K562 (cell line): ENCODE results near the gene NDRG4. TPM values are rescaled to one million over a fixed set of nuclear protein-coding genes. Genes with fewer than 3 reads are reported as not detected.

Experiments
- ARNT ChIP-seq, 2 experiments: fragments of 450-650 bp; IDR thresholded peaks; 2 replicates each; pipeline ENCODE4 v1.6.1; 2016; ENCODE audit warnings: mild to moderate bottlenecking in 1 of 2
- DACH1 ChIP-seq: fragments of 450-650 bp; IDR thresholded peaks from 2 replicates; pipeline ENCODE4 v1.6.1; 2018; ENCODE audit not compliant: partially characterized antibody
- DDX20 ChIP-seq: fragments of 450-650 bp; IDR thresholded peaks from 2 replicates; pipeline ENCODE4 v1.6.1; 2016; ENCODE audit warnings: missing genetic modification characterization, low read depth, mild to moderate bottlenecking, missing compliant biosample characterization, moderate library complexity
- DEAF1 ChIP-seq: fragments of 450-650 bp; formaldehyde crosslinking; IDR thresholded peaks from 2 replicates; pipeline ENCODE4 v1.4.0; 2020; ENCODE audit warnings: mild to moderate bottlenecking, moderate library complexity
- ELF2 ChIP-seq: fragments of 250-450 bp; sonication (Bioruptor Pico); IDR thresholded peaks from 2 replicates; pipeline ENCODE4 v1.5.0; 2021; ENCODE audit warnings: mild to moderate bottlenecking
- FIP1L1 ChIP-seq: fragments of 200-400 bp; formaldehyde crosslinking; IDR thresholded peaks from 2 replicates; pipeline ENCODE4 v1.6.1; 2018; ENCODE audit warnings: mild to moderate bottlenecking, low read depth, low read length; ENCODE audit not compliant: poor library complexity, severe bottlenecking
- HOXB6 ChIP-seq: fragments of 250-450 bp; sonication (Bioruptor Pico); IDR thresholded peaks from 2 replicates; pipeline ENCODE4 v1.5.1; 2022; ENCODE audit warnings: mild to moderate bottlenecking, borderline replicate concordance
- JUND ChIP-seq, 2 experiments: IDR thresholded peaks; 2 replicates in 1 of 2; 3 replicates in 1 of 2; pipeline ENCODE4 v1.6.1; 2011; ENCODE audit warnings: borderline replicate concordance in 2 of 2, low read depth in 2 of 2, low read length in 2 of 2, improper control_type of control experiment in 1 of 2, missing biosample characterization in 1 of 2, missing genetic modification characterization in 1 of 2, missing genetic modification reagents in 1 of 2
- KDM1A ChIP-seq, 2 experiments: fragments of 450-650 bp; IDR thresholded peaks; 2 replicates each; pipeline ENCODE4 v1.6.1; 2016; ENCODE audit warnings: mild to moderate bottlenecking in 2 of 2
- MCM3 ChIP-seq: fragments of 450-650 bp; IDR thresholded peaks from 2 replicates; pipeline ENCODE4 v1.6.1; 2016
- NFE2L1 ChIP-seq: fragments of 450-650 bp; IDR thresholded peaks from 2 replicates; pipeline ENCODE4 v1.6.1; 2016; ENCODE audit warnings: missing genetic modification characterization, low read depth, mild to moderate bottlenecking, missing compliant biosample characterization, moderate library complexity, borderline replicate concordance
- NFRKB ChIP-seq: fragments of 450-650 bp; IDR thresholded peaks from 2 replicates; pipeline ENCODE4 v1.6.1; 2016; ENCODE audit warnings: low read depth
- SMAD3 ChIP-seq: fragments of 450-650 bp; formaldehyde crosslinking; conservative IDR thresholded peaks from 2 replicates; pipeline ENCODE4 v1.4.0; 2020; ENCODE audit warnings: mild to moderate bottlenecking
- STAT5B ChIP-seq: fragments of 250-450 bp; sonication (Bioruptor Pico); IDR thresholded peaks from 2 replicates; pipeline ENCODE4 v1.8.0; 2021; ENCODE audit warnings: mild to moderate bottlenecking, inconsistent platforms
- TCF7L2 ChIP-seq: fragments of 150-350 bp; IDR thresholded peaks from 2 replicates; pipeline ENCODE4 v1.6.1; 2016; ENCODE audit warnings: low read depth, mild to moderate bottlenecking, low read length, moderate library complexity
- THAP12 ChIP-seq: fragments of 250-450 bp; sonication (Bioruptor Pico); IDR thresholded peaks from 2 replicates; pipeline ENCODE4 v1.9.0; 2021; ENCODE audit warnings: mild to moderate bottlenecking, inconsistent platforms
- TOE1 ChIP-seq, 2 experiments: fragments of 450-650 bp in 1 of 2; sonication (generic) in 1 of 2; formaldehyde crosslinking in 1 of 2; IDR thresholded peaks; 2 replicates each; pipeline versions ENCODE4 v1.7.1 to v1.8.0; 2016 to 2022; ENCODE audit warnings: borderline replicate concordance in 2 of 2, mild to moderate bottlenecking in 2 of 2, antibody characterized with exemption in 1 of 2, inconsistent platforms in 1 of 2, low read depth in 1 of 2, missing genetic modification reagents in 1 of 2, moderate library complexity in 1 of 2
- ZEB2 ChIP-seq: fragments of 450-650 bp; IDR thresholded peaks from 2 replicates; pipeline ENCODE4 v1.6.1; 2016
- polyA plus RNA-seq, 8 experiments: library from polyadenylated mRNA; depleted of rRNA in 4 of 8; stranded (reverse) in 5 of 8; unstranded in 3 of 8; fragments of >200 nt; fragmentation: Nextera tagmentation in 2 of 8; fragmentation: Illumina TruSeq in 1 of 8; extraction: Ambion mirVana in 2 of 8; extraction: Trizol in 1 of 8; gene quantifications; 2 replicates each; pipeline versions ENCODE4 v1.2.1 to v1.2.3, GENCODE V29; 2011 to 2014; ENCODE audit warnings: inconsistent platforms in 1 of 8, missing spikeins in 1 of 8
- total RNA-seq, 7 experiments: library from RNA; depleted of rRNA in 6 of 7; stranded (reverse); fragments of >200 nt in 6 of 7; fragmentation: Illumina TruSeq in 2 of 7; extraction: Trizol in 2 of 7; gene quantifications; 2 replicates each; pipeline versions ENCODE4 v1.2.1 to v1.2.3, GENCODE V29; 2011 to 2021; ENCODE audit warnings: low replicate concordance in 1 of 7
- TF ChIP-seq, protein P1 (sequence below): fragments of 150-350 bp; conservative IDR thresholded peaks from 2 replicates; pipeline ENCODE4 v1.6.1; 2014; ENCODE audit warnings: low read length
- TF ChIP-seq, protein P2 (sequence below): sonication (generic); formaldehyde crosslinking; IDR thresholded peaks from 2 replicates; pipeline ENCODE4 v1.8.0; 2022; ENCODE audit warnings: missing genetic modification reagents, mild to moderate bottlenecking, borderline replicate concordance

Gene NDRG4
- total and polyA plus RNA-seq, 9 of the 15 experiments (the other 6 are each of a cell fraction or from before 2014, with no cell fraction given): 0.06 to 0.95 (median 0.28) TPM

GRCh38 chr16:58459344-58460218 is 40.4 kb upstream of the NDRG4 start (continued):
- TF ChIP-seq DACH1 (peak; percentile 30), JUND (IDR thresholded peaks at IDR 0.05; ENCODE audit: borderline replicate concordance, low read depth, low read length) (peak; percentile 91), JUND (tag; IDR thresholded peaks at IDR 0.05; ENCODE audit: borderline replicate concordance, low read depth, low read length) (peak; percentile 97), HOXB6 (CRISPR knock-in tag) (no peak), SMAD3 (CRISPR knock-in tag) (no peak), NFRKB (no peak), MCM3 (no peak), ELF2 (no peak), THAP12 (CRISPR knock-in tag) (no peak), ZEB2 (no peak), TOE1 (IDR thresholded peaks at IDR 0.05; ENCODE audit: borderline replicate concordance) (peak; percentile 68; the same call in 1 of the 2 replicates), TOE1 (CRISPR knock-in tag; IDR thresholded peaks at IDR 0.05; ENCODE audit: borderline replicate concordance, low read depth) (no peak), DEAF1 (no peak), TCF7L2 (no peak), NFE2L1 (peak; percentile 36; the same call in 1 of the 2 replicates), KDM1A (IDR thresholded peaks at IDR 0.05) (no peak), ARNT (IDR thresholded peaks at IDR 0.05) (no peak), DDX20 (tag) (no peak), STAT5B (CRISPR knock-in tag) (no peak), FIP1L1 (no peak)
- TF ChIP-seq, protein P1, sequence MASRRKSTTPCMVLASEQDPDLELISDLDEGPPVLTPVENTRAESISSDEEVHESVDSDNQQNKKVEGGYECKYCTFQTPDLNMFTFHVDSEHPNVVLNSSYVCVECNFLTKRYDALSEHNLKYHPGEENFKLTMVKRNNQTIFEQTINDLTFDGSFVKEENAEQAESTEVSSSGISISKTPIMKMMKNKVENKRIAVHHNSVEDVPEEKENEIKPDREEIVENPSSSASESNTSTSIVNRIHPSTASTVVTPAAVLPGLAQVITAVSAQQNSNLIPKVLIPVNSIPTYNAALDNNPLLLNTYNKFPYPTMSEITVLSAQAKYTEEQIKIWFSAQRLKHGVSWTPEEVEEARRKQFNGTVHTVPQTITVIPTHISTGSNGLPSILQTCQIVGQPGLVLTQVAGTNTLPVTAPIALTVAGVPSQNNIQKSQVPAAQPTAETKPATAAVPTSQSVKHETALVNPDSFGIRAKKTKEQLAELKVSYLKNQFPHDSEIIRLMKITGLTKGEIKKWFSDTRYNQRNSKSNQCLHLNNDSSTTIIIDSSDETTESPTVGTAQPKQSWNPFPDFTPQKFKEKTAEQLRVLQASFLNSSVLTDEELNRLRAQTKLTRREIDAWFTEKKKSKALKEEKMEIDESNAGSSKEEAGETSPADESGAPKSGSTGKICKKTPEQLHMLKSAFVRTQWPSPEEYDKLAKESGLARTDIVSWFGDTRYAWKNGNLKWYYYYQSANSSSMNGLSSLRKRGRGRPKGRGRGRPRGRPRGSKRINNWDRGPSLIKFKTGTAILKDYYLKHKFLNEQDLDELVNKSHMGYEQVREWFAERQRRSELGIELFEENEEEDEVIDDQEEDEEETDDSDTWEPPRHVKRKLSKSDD: no peak
- TF ChIP-seq, protein P2, sequence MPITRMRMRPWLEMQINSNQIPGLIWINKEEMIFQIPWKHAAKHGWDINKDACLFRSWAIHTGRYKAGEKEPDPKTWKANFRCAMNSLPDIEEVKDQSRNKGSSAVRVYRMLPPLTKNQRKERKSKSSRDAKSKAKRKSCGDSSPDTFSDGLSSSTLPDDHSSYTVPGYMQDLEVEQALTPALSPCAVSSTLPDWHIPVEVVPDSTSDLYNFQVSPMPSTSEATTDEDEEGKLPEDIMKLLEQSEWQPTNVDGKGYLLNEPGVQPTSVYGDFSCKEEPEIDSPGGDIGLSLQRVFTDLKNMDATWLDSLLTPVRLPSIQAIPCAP: no peak
